Body of pancreas (tissue), 4 donors: ENCODE data around the gene CANX.

Experiments used
- POLR2A ChIP-seq, 3 donors: fragments of 450-650 bp; IDR thresholded peaks; one replicate each; pipeline ENCODE4 v1.6.1; 2016; ENCODE audit warnings: antibody characterized with exemption in 3 of 3, mild to moderate bottlenecking in 2 of 3
- TF ChIP-seq, protein P1 (sequence below), 7 experiments: fragments of 450-650 bp in 4 of 7; fragments of 200-600 bp in 3 of 7; sonication (generic) in 3 of 7; IDR thresholded peaks; one replicate each; pipeline ENCODE4 v1.5.1; 2016 to 2019; ENCODE audit warnings: antibody characterized with exemption in 7 of 7

DNA sequence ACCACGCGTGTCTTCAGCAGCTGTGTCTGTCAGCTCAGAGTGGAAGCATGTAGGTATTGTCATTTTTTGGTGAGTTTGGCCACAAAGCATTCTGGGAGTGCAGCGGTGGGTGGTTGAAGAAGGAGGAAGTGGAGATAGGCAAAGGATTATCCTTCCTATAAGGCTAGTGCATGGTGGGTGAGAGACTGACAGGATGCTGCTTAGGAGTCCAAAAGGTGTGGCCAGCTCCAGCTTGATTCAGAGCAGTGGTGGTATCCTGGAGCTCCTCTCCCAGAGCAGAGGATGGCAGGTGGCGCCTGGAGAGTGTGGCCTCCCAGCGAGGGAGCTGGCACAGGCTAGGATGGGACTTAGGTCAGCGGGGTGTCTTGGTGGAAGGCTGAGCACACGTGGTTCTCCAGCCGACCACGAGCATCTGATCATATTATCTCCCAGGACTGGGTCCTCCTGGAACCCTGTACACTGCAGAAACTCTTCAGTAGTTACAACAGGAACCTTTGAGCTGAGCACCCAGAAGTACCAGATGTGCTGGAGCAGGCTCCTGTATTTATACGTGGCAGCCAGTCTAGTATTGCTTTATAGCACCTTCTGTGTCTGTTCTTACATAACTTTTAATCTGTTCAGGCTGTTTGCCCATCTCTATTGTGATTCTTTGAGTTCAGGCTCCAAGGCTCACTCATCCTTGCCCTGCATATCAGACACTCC lies 63.5 kb downstream of the CANX start:
- TF ChIP-seq, protein P1, sequence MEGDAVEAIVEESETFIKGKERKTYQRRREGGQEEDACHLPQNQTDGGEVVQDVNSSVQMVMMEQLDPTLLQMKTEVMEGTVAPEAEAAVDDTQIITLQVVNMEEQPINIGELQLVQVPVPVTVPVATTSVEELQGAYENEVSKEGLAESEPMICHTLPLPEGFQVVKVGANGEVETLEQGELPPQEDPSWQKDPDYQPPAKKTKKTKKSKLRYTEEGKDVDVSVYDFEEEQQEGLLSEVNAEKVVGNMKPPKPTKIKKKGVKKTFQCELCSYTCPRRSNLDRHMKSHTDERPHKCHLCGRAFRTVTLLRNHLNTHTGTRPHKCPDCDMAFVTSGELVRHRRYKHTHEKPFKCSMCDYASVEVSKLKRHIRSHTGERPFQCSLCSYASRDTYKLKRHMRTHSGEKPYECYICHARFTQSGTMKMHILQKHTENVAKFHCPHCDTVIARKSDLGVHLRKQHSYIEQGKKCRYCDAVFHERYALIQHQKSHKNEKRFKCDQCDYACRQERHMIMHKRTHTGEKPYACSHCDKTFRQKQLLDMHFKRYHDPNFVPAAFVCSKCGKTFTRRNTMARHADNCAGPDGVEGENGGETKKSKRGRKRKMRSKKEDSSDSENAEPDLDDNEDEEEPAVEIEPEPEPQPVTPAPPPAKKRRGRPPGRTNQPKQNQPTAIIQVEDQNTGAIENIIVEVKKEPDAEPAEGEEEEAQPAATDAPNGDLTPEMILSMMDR (IDR thresholded peaks at IDR 0.05), result no peak
- no peak for TF ChIP-seq POLR2A (IDR thresholded peaks at IDR 0.05)
